GM10266 (cell line): Measurements from ENCODE around the gene FANCC.

Source experiments
- DNase-seq: peaks from one replicate; pipeline ENCODE4 v3.0.0; 2012; ENCODE audit errors: extremely low spot score
- TF ChIP-seq, protein P1 (sequence below): IDR thresholded peaks from 2 replicates; pipeline ENCODE4 v1.5.1; 2012; ENCODE audit warnings: mild to moderate bottlenecking, low read depth; ENCODE audit not compliant: control insufficient read depth, insufficient read depth; ENCODE audit errors: missing control alignments

The FANCC gene

DNA sequence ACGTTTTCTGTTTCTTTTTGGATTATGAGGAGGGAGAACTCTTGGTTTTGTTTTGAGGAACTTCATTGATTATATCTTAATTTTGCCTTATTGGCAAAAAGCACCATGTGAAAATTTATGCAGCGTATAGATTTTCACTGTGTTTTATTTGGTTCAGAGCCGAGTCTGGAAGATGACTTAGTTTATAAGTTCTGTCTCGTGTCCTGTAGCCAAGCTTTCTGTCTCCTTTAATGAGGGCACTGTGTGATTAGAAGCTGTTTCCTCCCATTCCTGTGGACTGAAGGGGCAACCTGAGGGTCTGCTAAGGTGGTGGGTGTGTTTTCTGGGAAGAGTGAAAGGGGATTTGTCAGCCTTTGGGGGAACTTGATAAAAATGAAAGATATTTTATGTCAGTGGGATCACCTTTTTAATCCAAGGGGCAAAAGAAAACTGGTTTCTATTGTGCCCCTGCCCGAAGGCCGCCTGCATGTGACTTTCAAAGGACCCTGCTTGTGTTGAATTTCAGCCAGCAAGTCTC is 262.1 kb downstream of the FANCC start:
- peak; percentile 39 for DNase-seq
- TF ChIP-seq, protein P1, sequence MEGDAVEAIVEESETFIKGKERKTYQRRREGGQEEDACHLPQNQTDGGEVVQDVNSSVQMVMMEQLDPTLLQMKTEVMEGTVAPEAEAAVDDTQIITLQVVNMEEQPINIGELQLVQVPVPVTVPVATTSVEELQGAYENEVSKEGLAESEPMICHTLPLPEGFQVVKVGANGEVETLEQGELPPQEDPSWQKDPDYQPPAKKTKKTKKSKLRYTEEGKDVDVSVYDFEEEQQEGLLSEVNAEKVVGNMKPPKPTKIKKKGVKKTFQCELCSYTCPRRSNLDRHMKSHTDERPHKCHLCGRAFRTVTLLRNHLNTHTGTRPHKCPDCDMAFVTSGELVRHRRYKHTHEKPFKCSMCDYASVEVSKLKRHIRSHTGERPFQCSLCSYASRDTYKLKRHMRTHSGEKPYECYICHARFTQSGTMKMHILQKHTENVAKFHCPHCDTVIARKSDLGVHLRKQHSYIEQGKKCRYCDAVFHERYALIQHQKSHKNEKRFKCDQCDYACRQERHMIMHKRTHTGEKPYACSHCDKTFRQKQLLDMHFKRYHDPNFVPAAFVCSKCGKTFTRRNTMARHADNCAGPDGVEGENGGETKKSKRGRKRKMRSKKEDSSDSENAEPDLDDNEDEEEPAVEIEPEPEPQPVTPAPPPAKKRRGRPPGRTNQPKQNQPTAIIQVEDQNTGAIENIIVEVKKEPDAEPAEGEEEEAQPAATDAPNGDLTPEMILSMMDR, result no peak

DNA sequence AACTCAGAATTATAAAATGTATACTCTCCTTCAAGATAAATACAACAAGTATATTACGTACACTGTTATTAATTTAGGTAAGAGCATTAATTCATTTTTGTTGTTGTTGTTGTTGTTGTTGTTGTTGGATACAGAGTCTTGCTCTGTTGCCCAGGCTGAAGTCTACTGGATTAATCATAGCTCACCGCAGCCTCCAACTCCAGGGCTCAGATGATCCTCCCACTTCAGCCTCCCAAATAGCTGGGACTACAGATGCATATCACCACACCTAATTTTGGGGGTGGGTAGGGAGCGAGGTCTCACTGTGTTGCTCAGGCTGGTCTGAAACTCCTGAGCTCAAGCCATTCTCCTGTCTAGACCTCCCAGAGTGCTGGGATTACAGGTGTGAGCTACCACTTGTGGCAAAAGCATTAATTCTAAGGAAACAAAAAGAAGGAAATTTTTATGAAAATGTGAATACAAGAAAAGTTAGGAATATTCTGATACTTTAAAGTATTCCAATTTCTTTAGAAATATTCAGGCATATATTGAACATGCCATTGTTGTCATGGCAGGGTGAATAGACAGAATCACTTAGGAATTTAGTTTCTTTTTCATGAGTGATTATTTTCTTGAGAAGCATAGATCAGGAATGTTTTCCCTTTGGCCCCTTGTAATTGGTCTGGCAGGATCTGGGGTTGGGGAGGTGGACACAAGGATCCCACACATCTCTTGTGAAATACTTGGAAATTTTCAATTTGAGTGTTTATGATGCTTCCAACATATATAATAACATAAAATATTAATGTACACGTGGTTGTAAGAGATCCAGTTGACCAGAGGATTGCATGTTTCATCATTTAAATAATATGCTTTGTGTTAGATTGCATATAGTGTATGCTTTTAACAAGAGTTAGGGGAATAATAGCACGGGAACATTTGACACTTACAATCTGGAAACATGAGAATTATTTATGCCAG is 263.6 kb downstream of the FANCC start:
- TF ChIP-seq, protein P1, result no peak
- no peak for DNase-seq

DNA sequence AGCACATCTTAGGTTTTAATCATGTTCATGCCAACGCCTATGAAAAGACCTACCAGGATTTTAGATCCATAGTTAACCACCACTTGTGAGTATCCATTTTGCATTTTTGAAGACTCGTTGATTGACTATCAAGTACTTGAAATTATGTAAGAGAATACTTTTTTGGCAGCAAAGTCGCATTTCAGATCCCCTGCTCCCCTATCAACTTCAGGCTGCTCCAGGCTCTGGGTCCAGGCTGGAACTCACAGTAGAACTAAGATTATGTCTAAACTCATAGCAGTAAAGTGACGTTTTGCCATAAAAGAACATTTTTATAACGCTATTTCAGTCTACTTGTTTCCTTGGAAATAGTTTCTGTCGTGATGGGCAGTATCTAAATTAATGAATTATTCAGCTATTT is 267.7 kb downstream of the FANCC start:
- TF ChIP-seq, protein P1, result no peak
- DNase-seq, result no peak
